ENCODE data around the gene SERTAD1.
"Not testable (repeated sequence)": the region's sequence is repeated elsewhere in the genome, so short reads cannot be mapped to it uniquely, and the experiment has no call there.

Gene SERTAD1

GRCh38 chr19:40425450-40426287, at the start of gene SERTAD1:
Gene SERTAD1 (minus strand): TSS chr19:40425992. CDS start chr19:40423546, 2,446 bp downstream.
- DNase-seq: peak; percentile 100

GRCh38 chr19:40474737-40475136, 48.9 kb upstream of the SERTAD1 start:
- no peak for DNase-seq

GRCh38 chr19:40472516-40472915, 46.7 kb upstream of the SERTAD1 start:
- DNase-seq: no peak

- no peak for DNase-seq
Measured at GRCh38 chr19:40471111-40471510, 45.3 kb upstream of the SERTAD1 start.

- DNase-seq: no peak
Measured at GRCh38 chr19:40469011-40469410, 43.2 kb upstream of the SERTAD1 start.

- no peak for DNase-seq
Measured at GRCh38 chr19:40466985-40467734, 41.4 kb upstream of the SERTAD1 start, which contains the start of gene SPTBN4. Gene SPTBN4 (plus strand): TSS chr19:40467001. CDS start chr19:40472622, 5,621 bp downstream.

- no peak for DNase-seq
Measured at GRCh38 chr19:40466219-40466984, 40.6 kb upstream of the SERTAD1 start.

GRCh38 chr19:40465557-40466218, 39.9 kb upstream of the SERTAD1 start, which contains the start of gene BLVRB:
Gene BLVRB (minus strand): TSS chr19:40465745. CDS start chr19:40465688, 57 bp downstream.
- peak; percentile 100 for DNase-seq

GRCh38 chr19:40465025-40465556, 39.3 kb upstream of the SERTAD1 start:
- peak; percentile 74 for DNase-seq

GRCh38 chr19:40464059-40465024, 38.5 kb upstream of the SERTAD1 start:
- DNase-seq: peak; percentile 93

- DNase-seq: not testable (repeated sequence)
Measured at GRCh38 chr19:40463587-40464037, 37.8 kb upstream of the SERTAD1 start.

GRCh38 chr19:40461669-40462221, 36.0 kb upstream of the SERTAD1 start:
- DNase-seq: no peak

GRCh38 chr19:40460185-40460584, 34.4 kb upstream of the SERTAD1 start:
- DNase-seq: no peak

- DNase-seq: no peak
Measured at GRCh38 chr19:40458597-40458974, 32.8 kb upstream of the SERTAD1 start.

GRCh38 chr19:40457953-40458596, 32.3 kb upstream of the SERTAD1 start:
- no peak for DNase-seq

- DNase-seq: no peak
Measured at GRCh38 chr19:40457048-40457447, 31.3 kb upstream of the SERTAD1 start.

- DNase-seq: not testable (repeated sequence)
Measured at GRCh38 chr19:40453943-40454342, 28.2 kb upstream of the SERTAD1 start.

GRCh38 chr19:40453151-40453735, 27.5 kb upstream of the SERTAD1 start:
- DNase-seq: no peak

- no peak for DNase-seq
Measured at GRCh38 chr19:40452016-40452415, 26.2 kb upstream of the SERTAD1 start.
